Peyer's patch (tissue), 4 donors: ENCODE data around the gene FRS3. TPM values are rescaled to one million over a fixed set of nuclear protein-coding genes. Genes with fewer than 3 reads are reported as not detected.

Source experiments
- DNase-seq, 3 donors: peaks; one replicate each; pipeline ENCODE4 v3.0.0-alpha.2; 2017 to 2019
- H3K27ac ChIP-seq, 4 donors: fragments of 200-600 bp; sonication (generic); one replicate each; pipeline ENCODE4 v1.5.1; 2016 to 2019
- H3K27me3 ChIP-seq, 2 donors: fragments of 200-600 bp; sonication (generic); one replicate each; pipeline ENCODE4 v1.5.1; 2019
- H3K36me3 ChIP-seq, 3 donors: fragments of 200-600 bp; sonication (generic); one replicate each; pipeline ENCODE4 v1.5.1; 2016 to 2019
- H3K4me1 ChIP-seq, 4 donors: fragments of 200-600 bp; sonication (generic); one replicate each; pipeline ENCODE4 v1.5.1; 2016 to 2019
- H3K4me3 ChIP-seq, 4 donors: fragments of 200-600 bp; sonication (generic); 1 replicate in 3 of 4; 2 replicates in 1 of 4; pipeline ENCODE4 v1.5.1; 2016 to 2019; ENCODE audit warnings: mild to moderate bottlenecking in 1 of 4
- H3K9me3 ChIP-seq, 4 donors: fragments of 200-600 bp; sonication (generic); one replicate each; pipeline ENCODE4 v1.5.1; 2016 to 2019; ENCODE audit warnings: mild to moderate bottlenecking in 1 of 4
- POLR2A ChIP-seq, 2 donors: fragments of 450-650 bp; IDR thresholded peaks; one replicate each; pipeline ENCODE4 v1.5.1; 2017; ENCODE audit warnings: antibody characterized with exemption in 2 of 2, mild to moderate bottlenecking in 2 of 2, moderate library complexity in 2 of 2
- total RNA-seq, 4 donors: library from RNA; depleted of rRNA; stranded (reverse); fragments of >200 nt; gene quantifications; one replicate each; pipeline ENCODE4 v1.1.0, GENCODE V29; 2016
- TF ChIP-seq, protein P1 (sequence below), 6 experiments: fragments of 450-650 bp in 4 of 6; fragments of 200-600 bp in 2 of 6; sonication (generic) in 1 of 6; IDR thresholded peaks; one replicate each; pipeline ENCODE4 v1.5.1; 2017 to 2019; ENCODE audit warnings: antibody characterized with exemption in 6 of 6, mild to moderate bottlenecking in 3 of 6, moderate library complexity in 1 of 6

FRS3 gene
- total RNA-seq, 4 donors from 2014 or later: 3.5 to 8.3 (median 6.5) TPM

DNA sequence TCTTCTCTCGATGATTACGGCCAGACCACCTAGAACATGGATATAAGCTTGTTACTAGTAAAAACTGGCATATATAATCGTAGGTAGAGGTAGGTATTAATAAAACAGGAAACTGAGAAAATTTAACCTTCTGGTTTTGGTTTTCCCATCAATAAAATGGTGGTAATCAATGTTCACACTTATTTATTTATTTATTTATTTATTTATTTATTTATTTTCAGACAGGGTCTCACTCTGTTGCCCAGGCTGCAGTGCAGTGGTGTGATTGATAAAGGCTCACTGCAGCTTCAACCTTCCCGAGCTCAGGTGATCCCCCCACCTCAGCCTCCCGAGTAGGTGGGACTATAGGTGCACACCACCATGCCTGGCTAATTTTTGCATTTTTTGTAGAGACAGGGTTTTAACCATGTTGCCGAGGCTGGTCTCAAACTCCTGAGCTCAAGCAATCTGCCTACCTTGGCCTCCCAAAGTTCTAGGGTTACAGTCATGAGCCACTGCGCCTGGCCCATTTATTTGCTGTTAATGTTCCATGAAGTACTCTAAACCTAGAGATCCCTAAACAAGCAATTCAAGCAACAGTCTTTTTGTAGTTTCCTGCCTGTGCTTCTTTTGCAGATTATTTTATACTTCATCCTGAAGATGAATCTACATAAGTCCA is 19.3 kb upstream of the FRS3 start:
- Histone ChIP-seq H3K36me3 (peaks cover 0 to 6% (median 0%) of the 10 kb centered on the region in 3 donors), H3K9me3 (no peaks in the 10 kb centered on the region), H3K27me3 (no peaks in the 10 kb centered on the region), H3K4me3 (no peak overlapping the region), H3K27ac (no peak overlapping the region), H3K4me1 (no peaks in the 10 kb centered on the region)
- no peak for TF ChIP-seq POLR2A (IDR thresholded peaks at IDR 0.05)
- TF ChIP-seq, protein P1, sequence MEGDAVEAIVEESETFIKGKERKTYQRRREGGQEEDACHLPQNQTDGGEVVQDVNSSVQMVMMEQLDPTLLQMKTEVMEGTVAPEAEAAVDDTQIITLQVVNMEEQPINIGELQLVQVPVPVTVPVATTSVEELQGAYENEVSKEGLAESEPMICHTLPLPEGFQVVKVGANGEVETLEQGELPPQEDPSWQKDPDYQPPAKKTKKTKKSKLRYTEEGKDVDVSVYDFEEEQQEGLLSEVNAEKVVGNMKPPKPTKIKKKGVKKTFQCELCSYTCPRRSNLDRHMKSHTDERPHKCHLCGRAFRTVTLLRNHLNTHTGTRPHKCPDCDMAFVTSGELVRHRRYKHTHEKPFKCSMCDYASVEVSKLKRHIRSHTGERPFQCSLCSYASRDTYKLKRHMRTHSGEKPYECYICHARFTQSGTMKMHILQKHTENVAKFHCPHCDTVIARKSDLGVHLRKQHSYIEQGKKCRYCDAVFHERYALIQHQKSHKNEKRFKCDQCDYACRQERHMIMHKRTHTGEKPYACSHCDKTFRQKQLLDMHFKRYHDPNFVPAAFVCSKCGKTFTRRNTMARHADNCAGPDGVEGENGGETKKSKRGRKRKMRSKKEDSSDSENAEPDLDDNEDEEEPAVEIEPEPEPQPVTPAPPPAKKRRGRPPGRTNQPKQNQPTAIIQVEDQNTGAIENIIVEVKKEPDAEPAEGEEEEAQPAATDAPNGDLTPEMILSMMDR (IDR thresholded peaks at IDR 0.05): no peak
- DNase-seq: no peak

DNA sequence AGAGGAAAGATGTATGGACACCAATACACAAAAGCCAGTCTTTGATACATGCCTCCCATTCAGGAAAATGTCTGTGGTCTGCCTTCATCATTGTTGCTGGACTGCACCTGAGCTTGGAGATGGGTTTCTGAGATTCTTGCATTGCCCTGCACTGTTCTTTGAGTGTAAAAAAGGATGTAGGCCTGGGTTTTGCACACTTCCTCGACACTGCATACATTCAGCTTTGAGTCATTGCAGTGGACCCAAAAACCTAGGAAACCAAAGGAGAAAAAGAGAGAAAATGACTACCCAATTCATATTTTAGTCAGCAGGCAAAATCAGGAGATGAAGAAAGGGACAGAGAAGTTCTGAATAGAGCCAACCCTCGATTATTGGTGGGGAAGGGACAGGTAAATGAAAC is 16.8 kb upstream of the FRS3 start:
- DNase-seq: no peak
- H3K27ac ChIP-seq: no peak overlapping the region
- peaks cover 0 to 18% (median 0%) of the 10 kb centered on the region in 3 donors for H3K36me3 ChIP-seq
- H3K27me3 ChIP-seq: no peaks in the 10 kb centered on the region
- no peaks in the 10 kb centered on the region for H3K9me3 ChIP-seq
- H3K4me3 ChIP-seq: no peak overlapping the region
- H3K4me1 ChIP-seq: no peaks in the 10 kb centered on the region
- TF ChIP-seq, protein P1 (IDR thresholded peaks at IDR 0.05): no peak
- no peak for TF ChIP-seq POLR2A (IDR thresholded peaks at IDR 0.05)

DNA sequence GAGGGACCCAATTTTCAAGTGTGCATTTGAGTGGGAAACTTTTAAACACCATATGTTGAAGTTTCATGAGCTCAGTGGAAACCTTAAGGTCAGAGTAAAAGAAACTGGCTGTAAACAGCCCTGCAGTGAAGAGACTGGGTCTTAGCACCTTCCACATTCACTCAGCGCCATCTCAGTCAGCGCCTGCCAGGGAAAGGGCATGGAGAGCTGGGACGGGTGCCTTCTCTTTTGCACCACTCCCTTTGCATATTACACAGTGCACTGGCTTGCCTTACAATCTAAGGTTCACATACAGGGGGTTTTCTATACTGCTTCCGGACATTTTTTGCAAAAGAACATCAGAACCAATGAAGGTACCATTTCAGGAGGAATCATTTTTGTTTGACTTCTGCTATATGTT is 12.3 kb upstream of the FRS3 start:
- Histone ChIP-seq H3K36me3 (peaks cover 0 to 35% (median 0%) of the 10 kb centered on the region in 3 donors), H3K27me3 (no peaks in the 10 kb centered on the region)
- DNase-seq: no peak

DNA sequence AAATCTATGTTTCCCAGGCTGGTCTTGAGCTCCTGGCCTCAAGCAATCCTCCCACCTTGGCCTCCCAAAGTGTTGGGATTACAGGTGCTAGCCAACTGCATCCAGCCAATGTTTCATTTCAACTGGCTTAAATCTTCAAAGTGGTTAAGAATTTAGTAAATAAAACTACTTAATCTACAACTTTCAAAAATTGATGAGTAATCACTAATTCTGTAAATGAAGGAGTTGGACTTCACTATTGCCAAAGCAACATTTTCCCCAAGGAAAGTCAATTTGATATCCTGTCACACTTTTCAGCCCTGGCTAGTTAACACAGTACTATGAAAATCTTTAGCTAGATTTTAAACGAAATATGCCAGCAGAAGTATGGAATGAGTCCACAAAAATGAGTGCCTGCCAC is 11.6 kb upstream of the FRS3 start:
- Histone ChIP-seq H3K4me3 (no peak overlapping the region), H3K36me3 (peaks cover 0 to 35% (median 0%) of the 10 kb centered on the region in 3 donors), H3K9me3 (no peaks in the 10 kb centered on the region), H3K27me3 (no peaks in the 10 kb centered on the region), H3K27ac (no peak overlapping the region), H3K4me1 (peaks cover 0 to 8% (median 3%) of the 10 kb centered on the region in 4 donors)
- DNase-seq: no peak
- TF ChIP-seq, protein P1 (IDR thresholded peaks at IDR 0.05): no peak
- TF ChIP-seq POLR2A (IDR thresholded peaks at IDR 0.05): no peak

More for the DNA sequence above, 12.3 kb upstream of the FRS3 start:
- peaks cover 0 to 7% (median 3%) of the 10 kb centered on the region in 4 donors for H3K4me1 ChIP-seq
- TF ChIP-seq POLR2A (IDR thresholded peaks at IDR 0.05): no peak
- TF ChIP-seq, protein P1 (IDR thresholded peaks at IDR 0.05): no peak
- H3K9me3 ChIP-seq: no peaks in the 10 kb centered on the region
- no peak overlapping the region for H3K27ac ChIP-seq
- H3K4me3 ChIP-seq: no peak overlapping the region

DNA sequence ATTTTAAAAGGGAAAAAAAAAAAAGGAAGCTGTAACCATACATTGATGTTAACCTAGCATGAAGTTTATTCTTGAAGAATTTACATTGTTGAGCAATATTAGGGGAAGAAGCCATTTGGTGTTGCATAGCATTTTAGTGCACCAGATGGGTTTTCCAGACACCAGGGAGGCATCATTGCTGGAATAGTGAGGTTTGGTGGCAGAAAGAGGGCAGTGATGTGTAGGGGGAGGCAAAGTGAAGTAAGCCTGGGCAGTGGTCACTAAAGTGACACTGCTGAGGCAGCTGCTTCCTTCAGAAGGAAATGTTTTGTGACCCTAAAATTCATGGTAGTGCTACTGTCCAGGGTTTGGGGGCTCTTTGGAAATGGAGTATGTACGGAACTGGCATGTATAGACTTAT is 10.3 kb upstream of the FRS3 start:
- no peak overlapping the region for H3K27ac ChIP-seq
- H3K4me1 ChIP-seq: peaks cover 0 to 15% (median 5%) of the 10 kb centered on the region in 4 donors
- H3K27me3 ChIP-seq: no peaks in the 10 kb centered on the region
- no peak for DNase-seq
- peaks cover 0 to 35% (median 0%) of the 10 kb centered on the region in 3 donors for H3K36me3 ChIP-seq
- no peaks in the 10 kb centered on the region for H3K9me3 ChIP-seq
- H3K4me3 ChIP-seq: no peak overlapping the region
- no peak for TF ChIP-seq POLR2A (IDR thresholded peaks at IDR 0.05)
- TF ChIP-seq, protein P1 (IDR thresholded peaks at IDR 0.05): no peak
